GM12801 (cell line): ENCODE measurements around the gene PTPN23.

Experiments used
- TF ChIP-seq, protein P1 (sequence below): IDR thresholded peaks from one replicate; pipeline ENCODE4 v1.5.1; 2011; ENCODE audit warnings: control low read depth; ENCODE audit not compliant: insufficient read length; ENCODE audit errors: extremely low read depth

PTPN23 gene

DNA sequence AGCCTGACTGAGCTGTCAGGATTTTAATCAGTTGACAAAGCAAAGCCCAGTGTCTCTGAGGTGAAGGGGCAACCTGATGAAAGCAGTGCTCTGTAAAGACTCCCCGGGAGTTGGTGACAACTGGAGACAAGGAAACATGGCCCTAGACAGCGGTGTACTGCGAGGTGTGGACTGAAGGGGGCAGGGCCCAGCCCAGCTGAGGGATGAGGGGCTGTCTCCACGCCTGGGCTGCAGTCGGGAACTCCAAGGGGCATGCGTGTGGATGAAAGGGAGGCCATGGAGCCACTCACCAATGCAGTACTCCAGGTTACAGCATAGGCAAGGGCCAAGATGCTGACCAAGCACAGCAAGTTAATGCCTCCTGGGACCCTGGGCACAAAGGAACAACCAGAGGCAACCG, 49.8 kb downstream of the PTPN23 start:
- TF ChIP-seq, protein P1, sequence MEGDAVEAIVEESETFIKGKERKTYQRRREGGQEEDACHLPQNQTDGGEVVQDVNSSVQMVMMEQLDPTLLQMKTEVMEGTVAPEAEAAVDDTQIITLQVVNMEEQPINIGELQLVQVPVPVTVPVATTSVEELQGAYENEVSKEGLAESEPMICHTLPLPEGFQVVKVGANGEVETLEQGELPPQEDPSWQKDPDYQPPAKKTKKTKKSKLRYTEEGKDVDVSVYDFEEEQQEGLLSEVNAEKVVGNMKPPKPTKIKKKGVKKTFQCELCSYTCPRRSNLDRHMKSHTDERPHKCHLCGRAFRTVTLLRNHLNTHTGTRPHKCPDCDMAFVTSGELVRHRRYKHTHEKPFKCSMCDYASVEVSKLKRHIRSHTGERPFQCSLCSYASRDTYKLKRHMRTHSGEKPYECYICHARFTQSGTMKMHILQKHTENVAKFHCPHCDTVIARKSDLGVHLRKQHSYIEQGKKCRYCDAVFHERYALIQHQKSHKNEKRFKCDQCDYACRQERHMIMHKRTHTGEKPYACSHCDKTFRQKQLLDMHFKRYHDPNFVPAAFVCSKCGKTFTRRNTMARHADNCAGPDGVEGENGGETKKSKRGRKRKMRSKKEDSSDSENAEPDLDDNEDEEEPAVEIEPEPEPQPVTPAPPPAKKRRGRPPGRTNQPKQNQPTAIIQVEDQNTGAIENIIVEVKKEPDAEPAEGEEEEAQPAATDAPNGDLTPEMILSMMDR: no peak

GRCh38 chr3:47431225-47431624, 50.4 kb downstream of the PTPN23 start:
- TF ChIP-seq, protein P1: no peak

DNA sequence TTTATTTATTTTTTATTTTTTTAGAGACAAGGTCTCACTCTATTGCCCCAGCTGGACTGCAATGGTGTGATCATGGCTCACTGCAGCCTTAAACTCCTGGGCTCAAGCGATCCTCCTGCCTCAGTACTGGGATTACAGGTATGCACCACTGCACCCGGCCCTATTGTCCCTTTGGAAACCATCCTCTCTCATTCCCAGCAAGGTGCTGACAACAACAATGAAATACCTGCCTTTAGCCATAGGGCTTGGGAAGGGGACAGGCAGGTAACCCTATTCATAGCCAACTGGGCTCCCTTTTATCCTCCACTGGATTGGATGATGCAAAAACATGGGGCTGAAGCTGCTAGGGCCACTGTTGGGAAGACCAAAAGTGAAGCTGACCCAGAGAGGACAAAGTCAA, 51.9 kb downstream of the PTPN23 start:
- TF ChIP-seq, protein P1: no peak

- TF ChIP-seq, protein P1: no peak
These were observed 53.0 kb downstream of the PTPN23 start for GRCh38 chr3:47433796-47434195.

DNA sequence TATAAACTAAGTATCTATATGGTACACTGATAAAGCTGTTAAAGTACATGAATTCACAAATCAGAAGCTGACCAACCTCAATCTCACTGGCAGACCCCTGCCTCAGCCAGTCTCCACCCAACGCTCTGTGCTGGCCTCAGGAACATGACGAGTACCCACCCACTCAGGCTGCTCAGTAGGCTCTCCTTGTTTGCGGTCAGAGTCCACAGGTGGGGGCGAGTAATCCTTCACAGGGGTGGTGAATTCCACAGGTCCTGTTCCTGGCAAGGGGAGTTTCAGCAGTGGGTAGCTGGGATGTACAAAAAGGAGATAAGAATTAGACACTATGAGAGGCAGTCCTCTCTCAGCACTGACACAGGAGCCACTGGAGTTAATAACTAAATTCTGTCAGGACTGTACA, 54.0 kb downstream of the PTPN23 start:
- TF ChIP-seq, protein P1: no peak

DNA sequence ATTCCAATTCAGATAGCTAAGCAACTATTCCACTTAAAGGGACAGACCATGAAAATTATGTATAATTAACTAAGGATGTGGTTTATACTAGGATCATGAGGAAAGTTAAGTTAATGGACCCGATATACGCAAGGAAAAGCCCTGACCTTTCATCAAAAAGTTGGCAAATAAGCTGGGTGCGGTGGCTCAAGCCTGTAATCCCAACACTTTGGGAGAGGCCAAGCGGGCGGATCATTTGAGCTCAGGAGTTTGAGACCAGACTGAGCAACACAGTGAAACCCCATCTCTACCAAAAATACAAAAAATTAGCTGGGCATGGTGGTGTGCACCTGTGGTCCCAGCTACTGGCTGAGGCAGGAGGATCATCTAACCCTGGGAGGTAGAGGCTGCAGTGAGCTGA, 55.4 kb downstream of the PTPN23 start:
- TF ChIP-seq, protein P1: no peak

GRCh38 chr3:47440131-47440530, 59.3 kb downstream of the PTPN23 start:
- TF ChIP-seq, protein P1: no peak
